ENCODE results near the gene ZNF783. TPM values are rescaled to one million over a fixed set of nuclear protein-coding genes. Genes with fewer than 3 reads are reported as not detected.
A peak's percentile ranks its signal among the peaks of the same experiment; 100 is the strongest.
"Not testable (repeated sequence)": the region's sequence is repeated elsewhere in the genome, so short reads cannot be mapped to it uniquely, and the experiment has no call there.

The ZNF783 gene
- total RNA-seq, 1 experiment from 2014 or later: 4.8 TPM

DNA sequence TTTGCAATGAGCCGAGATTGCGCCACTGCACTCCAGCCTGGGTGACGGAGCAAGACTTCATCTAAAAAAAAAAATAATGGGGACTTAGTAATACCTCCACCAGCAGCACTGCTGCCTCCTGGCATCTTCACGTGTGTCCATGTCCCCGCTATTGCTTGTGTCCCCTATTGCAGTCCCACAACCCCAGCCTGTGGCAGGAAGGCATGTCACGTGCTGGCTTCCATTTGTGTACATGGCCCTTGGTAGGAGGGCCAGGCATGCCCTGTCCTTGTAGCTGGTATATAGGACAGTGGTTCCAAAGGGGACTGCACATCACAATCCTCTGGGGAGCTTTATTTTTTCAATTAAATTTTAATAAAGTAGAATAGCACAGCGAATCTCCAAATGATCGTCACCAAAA is 5.7 kb downstream of the ZNF783 start:
- no peak for DNase-seq (ENCODE audit: low read depth, low spot score)
- in situ Hi-C loops (cut with HindIII; ENCODE audit: low pct_unique_long_range_greater_than_20kb, low sequenced_read_pairs): no loop called here

DNA sequence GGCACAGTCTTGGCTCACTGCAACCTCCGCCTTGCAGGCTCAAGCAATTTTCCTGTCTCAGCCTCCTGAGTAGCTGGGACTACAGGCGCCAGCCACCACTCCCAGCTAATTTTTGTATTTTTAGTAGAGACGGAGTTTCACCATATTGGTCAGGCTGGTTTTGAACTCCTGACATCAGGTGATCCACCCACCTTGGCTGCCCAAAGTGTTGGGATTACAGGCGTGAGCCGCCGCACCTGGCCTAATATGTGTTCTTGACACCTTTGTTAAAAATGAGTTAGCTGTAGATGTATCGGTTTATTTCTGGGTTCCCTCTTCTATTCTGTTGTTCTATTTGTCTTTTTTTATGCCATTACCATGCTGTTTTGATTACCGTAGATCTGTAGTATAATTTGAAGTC is 12.4 kb downstream of the ZNF783 start:
- DNase-seq (ENCODE audit: low read depth, low spot score); in situ Hi-C loops (cut with HindIII; ENCODE audit: low pct_unique_long_range_greater_than_20kb, low sequenced_read_pairs): not testable (repeated sequence)

DNA sequence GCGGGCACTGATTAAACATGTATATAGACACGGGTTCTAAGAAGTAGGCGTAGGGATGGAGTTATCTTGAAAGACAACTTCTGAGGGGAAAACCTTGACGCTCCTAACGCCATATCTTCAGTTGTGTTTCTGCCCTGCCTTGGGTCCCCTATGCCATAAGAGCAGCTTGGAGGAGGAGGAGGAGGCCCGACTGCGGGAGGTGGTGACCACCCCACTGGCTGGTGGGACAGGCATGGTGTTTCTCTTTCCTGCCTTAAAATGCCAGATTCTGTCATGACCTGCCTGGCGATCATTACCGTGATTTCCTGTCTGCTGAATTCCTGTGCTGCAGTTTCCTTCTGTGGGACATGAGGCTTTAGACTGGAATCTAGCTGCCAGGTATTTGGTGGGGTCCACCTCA is 15.9 kb downstream of the ZNF783 start:
- no peak for DNase-seq (ENCODE audit: low read depth, low spot score)
- in situ Hi-C loops (cut with HindIII; ENCODE audit: low pct_unique_long_range_greater_than_20kb, low sequenced_read_pairs): no loop called here

DNA sequence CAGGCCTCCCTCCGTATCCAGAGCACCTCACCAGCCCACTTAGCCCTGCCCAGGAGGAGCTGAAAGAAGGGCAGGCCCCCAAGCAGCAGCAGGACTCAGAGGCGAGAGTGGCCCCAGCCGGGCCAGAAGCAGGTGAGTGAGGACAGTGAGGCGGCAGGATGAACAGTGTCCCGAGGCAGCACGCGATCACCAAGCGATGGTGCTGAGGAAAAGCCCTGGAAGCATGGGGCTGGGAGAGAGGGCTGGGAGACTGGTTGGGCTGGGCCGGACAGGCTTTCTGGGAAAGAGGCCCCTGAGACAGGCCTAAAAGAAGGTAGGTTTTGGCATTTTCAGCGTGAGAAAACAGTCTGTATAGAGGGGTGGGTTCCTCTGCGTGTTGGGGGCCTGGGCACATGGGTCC is 16.4 kb downstream of the ZNF783 start:
- in situ Hi-C loops (cut with HindIII; ENCODE audit: low pct_unique_long_range_greater_than_20kb, low sequenced_read_pairs): no loop called here

DNA sequence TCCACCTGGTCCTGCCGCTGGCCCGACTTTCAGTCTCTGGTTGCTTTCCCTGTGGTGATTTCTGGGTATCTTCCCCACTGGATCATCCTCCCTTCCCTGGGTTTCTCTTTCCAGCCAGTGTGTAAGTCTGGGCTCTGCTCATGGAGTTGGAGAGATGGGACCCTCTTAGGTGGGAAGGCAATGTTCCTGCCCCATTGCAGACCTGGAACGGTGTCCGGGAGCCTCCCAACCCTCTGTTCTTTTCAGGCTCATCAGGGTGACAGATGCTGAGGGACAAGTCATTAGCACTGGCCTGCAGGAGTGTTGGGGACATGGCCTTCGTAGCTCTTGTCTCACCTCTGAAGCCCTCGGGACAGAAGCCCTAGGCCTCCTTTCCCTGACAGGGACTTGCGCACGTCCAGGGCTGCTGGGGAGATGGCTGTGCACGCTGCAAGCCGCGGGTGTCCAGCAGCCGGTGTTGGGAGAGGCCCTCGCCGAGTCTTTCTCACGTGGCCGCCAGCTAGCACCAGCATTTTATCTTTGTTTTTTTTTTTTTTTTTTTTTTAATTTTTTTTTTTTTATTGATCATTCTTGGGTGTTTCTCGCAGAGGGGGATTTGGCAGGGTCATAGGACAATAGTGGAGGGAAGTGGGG is 17.2 kb downstream of the ZNF783 start:
- no peak for DNase-seq (ENCODE audit: low read depth, low spot score)
- in situ Hi-C loops (cut with HindIII; ENCODE audit: low pct_unique_long_range_greater_than_20kb, low sequenced_read_pairs): no loop called here

More for the DNA sequence above, 16.4 kb downstream of the ZNF783 start:
- no peak for DNase-seq (ENCODE audit: low read depth, low spot score)

DNA sequence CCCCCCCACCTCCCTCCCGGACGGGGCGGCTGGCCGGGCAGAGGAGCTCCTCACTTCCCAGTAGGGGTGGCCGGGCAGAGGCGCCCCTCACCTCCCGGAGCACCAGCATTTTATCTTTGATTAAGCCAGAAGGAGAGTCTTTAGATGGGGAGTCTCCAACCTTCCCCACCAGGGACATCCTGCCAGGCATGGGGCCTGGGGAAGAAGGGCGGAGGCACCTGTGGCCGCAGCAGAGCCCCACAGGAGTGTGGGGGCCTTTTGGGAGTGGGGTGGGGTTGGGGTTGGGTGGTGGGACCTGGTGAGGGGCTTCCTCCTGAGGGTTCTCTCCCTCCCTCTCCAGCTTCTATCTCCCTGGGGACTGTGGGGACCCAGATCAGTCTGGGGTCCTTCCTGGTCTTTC is 18.2 kb downstream of the ZNF783 start:
- DNase-seq (ENCODE audit: low read depth, low spot score): no peak
- in situ Hi-C loops (cut with HindIII; ENCODE audit: low pct_unique_long_range_greater_than_20kb, low sequenced_read_pairs): no loop called here

DNA sequence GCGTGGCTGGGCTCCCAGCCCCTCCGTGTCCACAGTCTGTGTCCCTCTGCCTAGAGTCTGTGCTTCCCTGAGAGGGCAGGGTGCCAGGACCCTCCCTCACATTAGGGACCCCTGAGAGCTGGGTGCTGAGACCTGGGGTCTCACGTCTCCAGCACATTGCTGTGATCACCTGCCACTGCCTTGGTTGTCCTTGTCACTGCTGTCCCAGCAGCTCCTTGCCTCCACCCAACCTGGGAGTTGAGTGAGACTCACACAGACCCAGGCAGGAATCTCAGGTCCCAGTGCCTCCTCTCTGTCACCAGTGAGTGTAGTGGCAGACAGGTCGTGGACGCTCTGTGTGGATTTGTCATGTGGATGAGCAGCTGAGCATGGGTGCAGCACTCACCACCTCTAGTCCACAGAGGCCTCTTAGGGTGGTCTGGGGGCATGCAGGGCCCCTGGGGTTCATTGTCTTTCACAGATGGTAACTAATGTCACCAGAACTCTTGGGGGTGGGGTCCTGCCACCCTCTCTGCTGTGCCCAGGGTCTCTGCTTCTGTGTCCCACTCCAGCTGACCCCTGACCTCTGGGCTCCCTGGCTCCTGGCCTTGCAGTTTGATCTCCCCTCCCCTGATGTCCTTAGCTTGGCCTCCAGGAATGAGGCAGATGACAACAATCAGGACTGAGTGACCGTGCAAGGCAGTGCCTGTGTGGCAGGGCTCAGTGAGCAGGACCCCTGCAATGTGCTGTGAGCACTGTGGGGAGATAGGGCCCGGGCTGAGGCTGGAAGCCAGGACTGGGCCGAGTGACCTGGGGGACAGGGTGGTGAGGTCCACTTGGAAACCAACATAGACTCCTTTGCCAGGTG is 18.9 kb downstream of the ZNF783 start:
- DNase-seq (ENCODE audit: low read depth, low spot score): no peak
- in situ Hi-C loops (cut with HindIII; ENCODE audit: low pct_unique_long_range_greater_than_20kb, low sequenced_read_pairs): no loop called here

DNA sequence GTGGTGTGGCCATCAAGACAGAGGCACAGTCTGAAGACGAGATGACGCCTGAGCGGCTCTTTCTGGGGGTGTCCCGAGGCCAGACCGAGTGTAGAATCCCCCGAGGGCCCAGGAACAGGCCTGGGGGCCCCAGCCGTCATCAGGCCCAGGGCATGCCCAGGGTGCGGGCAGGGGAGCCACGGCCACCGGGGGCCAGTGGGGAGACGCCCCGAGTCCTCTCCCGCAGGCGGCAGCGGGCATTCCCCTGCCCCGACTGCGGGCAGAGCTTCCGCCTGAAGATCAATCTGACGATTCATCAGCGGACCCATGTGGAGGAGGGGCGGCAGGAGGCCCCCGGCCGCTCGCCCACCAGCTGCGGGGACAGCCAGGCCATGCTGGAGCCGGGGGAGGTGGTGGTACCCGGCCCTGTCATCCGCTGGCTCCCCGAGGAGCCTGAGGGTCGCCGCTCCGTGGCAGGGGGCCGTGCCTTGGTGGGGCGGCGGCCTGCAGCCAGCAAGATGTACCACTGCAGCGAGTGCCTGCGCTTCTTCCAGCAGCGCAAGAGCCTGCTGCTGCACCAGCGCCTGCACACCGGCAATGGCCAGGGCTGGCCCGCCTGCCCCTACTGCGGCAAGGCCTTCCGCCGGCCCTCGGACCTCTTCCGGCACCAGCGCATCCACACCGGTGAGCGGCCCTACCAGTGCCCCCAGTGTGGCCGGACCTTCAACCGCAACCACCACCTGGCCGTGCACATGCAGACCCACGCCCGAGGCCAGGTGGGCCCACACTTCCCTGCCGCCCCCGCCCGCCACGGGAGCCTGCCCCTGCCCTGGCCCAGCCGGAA is 19.7 kb downstream of the ZNF783 start:
- in situ Hi-C loops (cut with HindIII; ENCODE audit: low pct_unique_long_range_greater_than_20kb, low sequenced_read_pairs): no loop called here

DNA sequence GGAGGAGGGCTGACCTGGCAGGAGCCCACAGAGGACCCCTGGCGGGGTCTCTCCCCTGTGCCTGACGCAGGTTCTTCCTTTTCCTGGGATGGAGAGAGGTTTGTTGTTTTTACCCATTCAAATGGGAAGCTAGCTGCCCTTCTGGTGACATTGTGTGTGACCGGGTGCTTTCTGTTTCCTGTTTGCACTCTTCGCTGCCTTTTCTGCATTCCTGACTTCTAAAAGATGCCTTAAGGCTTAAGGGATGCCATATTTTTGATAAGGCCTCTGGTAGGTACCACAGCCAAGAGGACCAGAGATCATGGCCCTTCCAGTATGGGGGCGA is 20.3 kb downstream of the ZNF783 start:
- in situ Hi-C loops (cut with HindIII; ENCODE audit: low pct_unique_long_range_greater_than_20kb, low sequenced_read_pairs): no loop called here
- no peak for DNase-seq (ENCODE audit: low read depth, low spot score)

More for the DNA sequence above, 19.7 kb downstream of the ZNF783 start:
- no peak for DNase-seq (ENCODE audit: low read depth, low spot score)

DNA sequence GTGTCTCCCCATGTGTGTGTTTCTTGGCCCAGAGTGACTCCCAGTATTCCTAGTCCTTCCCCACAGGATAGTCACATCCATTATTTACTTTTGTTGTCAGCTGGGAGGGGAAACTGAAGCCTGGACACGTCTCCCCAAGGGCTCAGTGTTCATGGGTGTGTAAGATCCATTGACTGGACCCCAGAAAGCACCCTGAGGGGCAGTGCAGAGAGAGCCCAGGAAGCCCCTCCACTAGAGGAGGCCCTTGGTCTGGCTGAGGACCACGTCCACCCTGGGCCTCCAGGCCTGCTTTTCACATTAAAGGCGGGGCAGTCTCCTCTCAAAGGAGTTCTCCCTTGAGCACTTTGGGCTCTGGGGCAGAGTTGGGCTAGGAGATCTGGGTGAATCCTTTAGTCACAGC is 21.3 kb downstream of the ZNF783 start:
- no peak for DNase-seq (ENCODE audit: low read depth, low spot score)
- in situ Hi-C loops (cut with HindIII; ENCODE audit: low pct_unique_long_range_greater_than_20kb, low sequenced_read_pairs): no loop called here

DNA sequence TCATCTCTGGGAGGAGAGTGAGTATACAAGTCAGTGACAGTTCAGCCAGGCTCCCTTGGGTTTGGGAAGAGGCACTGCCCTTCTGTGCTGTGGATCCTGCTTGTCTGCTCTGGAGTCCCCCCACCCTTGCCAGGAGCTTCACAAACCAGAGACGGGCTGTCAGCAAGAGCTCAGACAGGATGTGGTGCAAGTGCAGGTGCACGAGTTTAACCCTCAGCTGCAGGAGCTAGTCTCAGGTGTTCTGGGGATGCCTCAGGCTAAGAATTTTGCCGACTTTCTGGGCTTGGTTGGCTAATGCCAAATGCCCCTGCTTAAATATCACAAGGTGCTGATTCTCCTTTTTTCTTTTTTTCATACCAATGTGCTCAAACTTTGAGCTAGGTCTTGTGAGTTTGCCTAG is 22.3 kb downstream of the ZNF783 start:
- in situ Hi-C loops (cut with HindIII; ENCODE audit: low pct_unique_long_range_greater_than_20kb, low sequenced_read_pairs): no loop called here
- DNase-seq (ENCODE audit: low read depth, low spot score): no peak

DNA sequence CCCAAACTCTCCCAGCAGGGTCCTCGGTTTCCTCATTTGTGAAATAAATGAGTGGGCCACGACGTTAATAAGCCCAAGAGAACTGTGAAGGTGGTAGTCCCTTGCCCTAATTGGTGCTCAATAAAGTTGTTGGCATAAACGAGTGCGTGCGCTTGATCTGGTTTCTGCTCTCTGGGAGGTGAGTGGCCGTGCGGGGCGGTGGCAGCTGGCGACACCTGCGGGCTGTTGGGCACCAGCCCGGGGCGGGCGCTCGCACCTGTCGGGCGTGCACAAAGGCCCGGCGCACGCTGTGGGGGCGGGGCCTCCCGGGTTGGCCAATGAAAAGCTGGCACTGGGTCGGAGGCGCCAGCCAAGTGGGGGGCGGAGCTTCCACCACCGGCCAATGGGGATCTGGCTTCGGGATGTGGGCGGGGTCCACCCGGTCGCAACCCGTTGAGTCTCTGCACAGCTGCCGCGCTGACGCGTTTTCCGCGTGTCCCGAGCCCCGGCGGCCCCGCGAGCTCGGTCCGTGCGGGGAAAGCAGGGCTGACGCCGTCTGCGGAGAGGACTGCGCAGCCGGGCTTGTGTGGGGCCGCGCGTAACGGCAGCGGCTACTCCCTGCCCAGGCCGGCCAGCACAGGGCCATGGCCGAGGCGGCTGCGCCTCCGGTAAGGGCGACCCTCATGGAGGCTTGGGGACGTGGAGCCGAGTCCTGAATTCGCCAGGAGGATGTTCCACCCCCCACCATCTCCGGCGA is 23.0 kb downstream of the ZNF783 start:
- peak; percentile 92 for DNase-seq (ENCODE audit: low read depth, low spot score)
- in situ Hi-C loops (cut with HindIII; ENCODE audit: low pct_unique_long_range_greater_than_20kb, low sequenced_read_pairs): no loop called here

DNA sequence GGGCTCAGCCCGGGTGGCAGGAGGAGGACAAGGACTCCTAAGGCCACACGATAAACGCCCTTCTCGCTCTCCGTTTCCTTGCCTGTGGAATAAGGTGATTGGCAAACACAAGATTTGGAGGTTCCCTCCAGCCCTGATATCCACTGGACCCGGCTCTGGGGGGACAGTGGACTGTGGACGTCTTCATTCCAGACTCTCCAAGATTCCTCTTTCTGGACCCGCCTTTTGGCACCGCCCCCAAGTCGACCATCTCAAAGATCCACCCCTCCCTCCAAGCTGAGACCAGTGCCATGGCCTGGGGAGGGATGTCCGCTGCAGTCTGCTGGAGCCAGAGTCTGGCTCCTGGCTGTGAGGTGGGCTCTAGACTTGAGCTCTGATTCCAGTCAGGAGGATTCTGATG is 23.6 kb downstream of the ZNF783 start:
- in situ Hi-C loops (cut with HindIII; ENCODE audit: low pct_unique_long_range_greater_than_20kb, low sequenced_read_pairs): no loop called here
- peak; percentile 61 for DNase-seq (ENCODE audit: low read depth, low spot score)

DNA sequence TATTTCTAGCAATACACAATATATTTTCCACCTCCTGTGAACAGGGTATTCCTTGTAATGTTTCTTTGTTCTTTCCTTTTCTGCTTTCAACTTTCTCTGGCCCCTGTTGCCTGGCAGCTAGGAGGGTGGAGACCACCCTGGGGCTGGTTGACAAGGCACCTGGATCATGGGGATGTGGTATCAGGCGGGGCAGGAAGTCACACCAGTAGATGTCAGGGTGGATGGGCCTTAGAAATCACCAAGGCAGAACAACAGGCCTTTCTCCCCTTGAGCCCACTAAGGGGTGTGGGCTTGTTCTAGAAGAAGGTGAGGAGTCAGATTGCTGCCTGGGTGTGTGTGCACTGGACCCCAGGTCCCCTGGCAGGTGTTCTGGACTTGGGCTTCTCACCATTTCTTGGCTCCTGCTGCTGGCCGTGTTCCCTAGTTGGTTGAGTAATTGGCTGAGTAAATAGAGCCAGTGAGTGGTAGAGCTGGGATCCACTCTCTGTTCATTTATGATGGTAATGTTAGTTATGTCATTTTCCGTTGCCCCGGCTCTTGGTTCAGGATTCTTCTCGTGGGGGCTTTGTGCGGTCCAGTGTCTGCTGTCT is 24.9 kb downstream of the ZNF783 start:
- in situ Hi-C loops (cut with HindIII; ENCODE audit: low pct_unique_long_range_greater_than_20kb, low sequenced_read_pairs): no loop called here
- no peak for DNase-seq (ENCODE audit: low read depth, low spot score)

DNA sequence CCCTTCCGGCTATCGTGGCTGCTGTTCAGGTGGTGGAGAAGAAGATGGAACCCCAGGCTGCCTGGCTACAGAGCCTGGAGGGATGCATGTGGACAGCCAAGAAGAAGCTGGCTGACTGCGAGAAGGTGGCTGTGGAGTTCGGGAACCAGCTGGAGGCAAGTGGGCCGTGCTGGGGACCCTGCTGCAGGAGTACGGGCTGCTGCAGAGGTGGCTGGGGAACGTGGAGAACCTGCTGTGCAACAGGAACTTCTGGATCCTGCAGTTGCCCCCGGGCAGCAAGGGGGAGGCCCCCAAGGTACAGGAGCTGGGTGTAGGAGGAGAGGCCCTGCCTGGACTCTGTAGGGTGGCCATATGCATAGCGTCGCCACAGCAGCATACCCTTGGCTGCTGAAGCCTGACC is 25.6 kb downstream of the ZNF783 start:
- no peak for DNase-seq (ENCODE audit: low read depth, low spot score)
- in situ Hi-C loops (cut with HindIII; ENCODE audit: low pct_unique_long_range_greater_than_20kb, low sequenced_read_pairs): no loop called here

DNA sequence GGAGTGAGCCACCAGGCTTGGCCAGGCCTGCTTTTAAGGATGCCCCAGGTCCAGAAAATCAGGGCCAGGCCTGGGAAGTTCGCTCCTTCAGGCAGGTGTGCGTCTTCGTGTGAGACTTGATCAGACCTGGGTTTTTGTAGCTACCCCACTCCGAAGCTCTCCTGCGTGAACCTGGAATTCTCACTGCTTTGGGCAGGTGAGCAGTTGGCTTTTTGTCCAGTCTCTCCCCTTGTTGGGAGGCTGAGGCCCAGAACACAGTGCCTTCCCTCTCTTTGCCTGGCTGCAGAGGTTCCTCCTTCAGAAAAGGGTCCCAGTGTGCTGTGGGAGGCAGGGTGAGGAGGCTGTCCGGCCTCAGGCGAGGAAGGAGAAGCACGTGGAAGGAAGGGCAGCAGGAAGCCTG is 27.3 kb downstream of the ZNF783 start:
- in situ Hi-C loops (cut with HindIII; ENCODE audit: low pct_unique_long_range_greater_than_20kb, low sequenced_read_pairs): no loop called here
- DNase-seq (ENCODE audit: low read depth, low spot score): no peak

DNA sequence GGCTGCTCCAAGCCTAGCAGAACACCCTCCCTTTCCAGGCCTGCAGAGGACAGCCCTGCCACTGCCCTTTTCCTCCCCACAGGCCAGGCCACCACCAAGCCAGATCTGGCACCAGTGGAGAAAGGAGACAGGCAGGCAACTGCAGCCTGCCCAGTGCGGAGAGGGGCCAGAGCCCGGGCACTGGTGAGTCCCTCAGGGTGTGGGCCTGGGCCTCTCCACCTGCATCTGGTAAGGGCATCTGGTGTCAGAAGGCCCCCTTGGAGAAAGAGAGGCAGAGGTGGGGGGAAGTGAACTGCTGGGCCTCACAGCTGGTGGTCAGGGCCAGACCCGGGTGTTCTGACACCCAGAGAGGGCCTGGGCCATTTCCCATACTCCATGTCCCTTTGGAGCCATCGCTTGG is 27.9 kb downstream of the ZNF783 start:
- DNase-seq (ENCODE audit: low read depth, low spot score): no peak
- in situ Hi-C loops (cut with HindIII; ENCODE audit: low pct_unique_long_range_greater_than_20kb, low sequenced_read_pairs): no loop called here

Measured in SK-MEL-5 (cell line).